H9 (cell line): ENCODE measurements around the gene TUBD1. TPM values are rescaled to one million over a fixed set of nuclear protein-coding genes. Genes with fewer than 3 reads are reported as not detected.

ENCODE experiments used
- DNase-seq: peaks from one replicate; pipeline ENCODE4 v3.0.0-alpha.2; 2017
- H2AFZ ChIP-seq: one replicate; pipeline ENCODE4 v1.6.1; 2013; ENCODE audit warnings: mild to moderate bottlenecking, low read length, control low read depth, moderate library complexity
- H2AK5ac ChIP-seq: 2 replicates; pipeline ENCODE4 v1.6.1; 2013; ENCODE audit warnings: low read length, control low read depth, mixed read lengths; ENCODE audit not compliant: insufficient read length
- H2BK120ac ChIP-seq: one replicate; pipeline ENCODE4 v1.6.1; 2013; ENCODE audit warnings: low read depth, mild to moderate bottlenecking, low read length, control low read depth, inconsistent platforms; ENCODE audit not compliant: poor library complexity, severe bottlenecking
- H2BK12ac ChIP-seq: 2 replicates; pipeline ENCODE4 v1.6.1; 2013; ENCODE audit warnings: low read length, control low read depth, mixed read lengths, low read depth; ENCODE audit not compliant: insufficient read length
- H2BK15ac ChIP-seq: 2 replicates; pipeline ENCODE4 v1.6.1; 2013; ENCODE audit warnings: low read depth, low read length, control low read depth
- H2BK20ac ChIP-seq: one replicate; pipeline ENCODE4 v1.6.1; 2013; ENCODE audit warnings: low read depth, mild to moderate bottlenecking, low read length, control low read depth, inconsistent platforms; ENCODE audit not compliant: poor library complexity, severe bottlenecking
- H2BK5ac ChIP-seq: 2 replicates; pipeline ENCODE4 v1.6.1; 2013; ENCODE audit warnings: low read length, control low read depth, mixed read lengths; ENCODE audit not compliant: insufficient read length
- H3K14ac ChIP-seq: 2 replicates; pipeline ENCODE4 v1.6.1; 2013; ENCODE audit warnings: low read length, control low read depth; ENCODE audit not compliant: insufficient read depth
- H3K18ac ChIP-seq: 2 replicates; pipeline ENCODE4 v1.6.1; 2013; ENCODE audit warnings: low read depth, mild to moderate bottlenecking, mixed read lengths, low read length, control low read depth; ENCODE audit not compliant: insufficient read length
- H3K23ac ChIP-seq: 2 replicates; pipeline ENCODE4 v1.6.1; 2013; ENCODE audit warnings: low read length, control low read depth, mixed read lengths, low read depth; ENCODE audit not compliant: insufficient read length
- H3K23me2 ChIP-seq: 2 replicates; pipeline ENCODE4 v1.6.1; 2013; ENCODE audit warnings: low read depth, mild to moderate bottlenecking, mixed read lengths, low read length, control low read depth; ENCODE audit not compliant: insufficient read length, poor library complexity, severe bottlenecking
- H3K27ac ChIP-seq: 2 replicates; pipeline ENCODE4 v1.5.1; 2013; ENCODE audit warnings: low read length, control low read depth, mixed read lengths, low read depth; ENCODE audit not compliant: insufficient read length
- H3K27me3 ChIP-seq: 2 replicates; pipeline ENCODE4 v1.6.1; 2013; ENCODE audit warnings: low read length, control low read depth, inconsistent platforms; ENCODE audit not compliant: insufficient read depth
- H3K4ac ChIP-seq: 2 replicates; pipeline ENCODE4 v1.6.1; 2013; ENCODE audit warnings: low read depth, mild to moderate bottlenecking, control low read depth, inconsistent platforms, low read length, moderate library complexity
- H3K4me1 ChIP-seq: 2 replicates; pipeline ENCODE4 v1.6.1; 2013; ENCODE audit warnings: low read length, control low read depth, inconsistent platforms; ENCODE audit not compliant: insufficient read depth
- H3K4me2 ChIP-seq: 2 replicates; pipeline ENCODE4 v1.6.1; 2013; ENCODE audit warnings: low read length, control low read depth, mixed read lengths; ENCODE audit not compliant: insufficient read length, insufficient read depth
- H3K56ac ChIP-seq: 2 replicates; pipeline ENCODE4 v1.6.1; 2013; ENCODE audit warnings: low read depth, mild to moderate bottlenecking, mixed read lengths, low read length, control low read depth; ENCODE audit not compliant: insufficient read length
- H3K79me1 ChIP-seq: 2 replicates; pipeline ENCODE4 v1.6.1; 2013; ENCODE audit warnings: low read depth, mild to moderate bottlenecking, moderate library complexity, low read length, control low read depth, inconsistent platforms; ENCODE audit not compliant: insufficient read depth, poor library complexity, severe bottlenecking
- H3K79me2 ChIP-seq: 2 replicates; pipeline ENCODE4 v1.6.1; 2013; ENCODE audit warnings: low read length, control low read depth, inconsistent platforms; ENCODE audit not compliant: insufficient read depth
- H3K9ac ChIP-seq: 2 replicates; pipeline ENCODE4 v1.6.1; 2013; ENCODE audit warnings: low read length, control low read depth, mixed read lengths; ENCODE audit not compliant: insufficient read length; ENCODE audit errors: extremely low read depth
- H3K9me3 ChIP-seq: one replicate; pipeline ENCODE4 v1.6.1; 2013; ENCODE audit warnings: low read depth, low read length, inconsistent platforms; ENCODE audit not compliant: control insufficient read depth
- H3T11ph ChIP-seq: one replicate; pipeline ENCODE4 v1.6.1; 2013; ENCODE audit warnings: mild to moderate bottlenecking, low read length, control low read depth, inconsistent platforms
- H4K20me1 ChIP-seq: one replicate; pipeline ENCODE4 v1.6.1; 2013; ENCODE audit not compliant: control insufficient read depth, insufficient read length, insufficient read depth
- H4K5ac ChIP-seq: 2 replicates; pipeline ENCODE4 v1.6.1; 2013; ENCODE audit warnings: low read depth, mild to moderate bottlenecking, mixed read lengths, low read length, control low read depth; ENCODE audit not compliant: insufficient read length
- H4K8ac ChIP-seq: replicated peaks from 2 replicates; pipeline ENCODE4 v1.6.1; 2013; ENCODE audit warnings: low read length, control low read depth, mixed read lengths, low read depth; ENCODE audit not compliant: insufficient read length
- H4K91ac ChIP-seq: 2 replicates; pipeline ENCODE4 v1.6.1; 2013; ENCODE audit warnings: low read depth, mild to moderate bottlenecking, moderate library complexity, mixed read lengths, low read length, control low read depth; ENCODE audit not compliant: insufficient read length
- H3K27ac Mint-ChIP-seq, 3 experiments: 2 replicates in 2 of 3; 3 replicates in 1 of 3; pipeline ENCODE4 v1.8.0; 2020 to 2021; ENCODE audit warnings: mixed read lengths in 3 of 3, mild to moderate bottlenecking in 1 of 3, moderate library complexity in 1 of 3
- H3K27me3 Mint-ChIP-seq: 2 replicates; pipeline ENCODE4 v1.8.0; 2021; ENCODE audit warnings: low read depth, mild to moderate bottlenecking, moderate library complexity, mixed read lengths
- H3K36me3 Mint-ChIP-seq, 3 experiments: 2 replicates in 2 of 3; 3 replicates in 1 of 3; pipeline ENCODE4 v1.8.0; 2020 to 2021; ENCODE audit warnings: low read depth in 3 of 3, mixed read lengths in 3 of 3; ENCODE audit not compliant: insufficient read depth in 1 of 3
- H3K4me1 Mint-ChIP-seq, 2 experiments: 2 replicates each; pipeline ENCODE4 v1.8.0; 2020; ENCODE audit warnings: mixed read lengths in 2 of 2
- H3K4me3 Mint-ChIP-seq, 2 experiments: 2 replicates in 1 of 2; 3 replicates in 1 of 2; pipeline ENCODE4 v1.8.0; 2020 to 2021; ENCODE audit warnings: mild to moderate bottlenecking in 2 of 2, mixed read lengths in 2 of 2, moderate library complexity in 1 of 2
- H3K9me3 Mint-ChIP-seq, 2 experiments: 2 replicates in 1 of 2; 3 replicates in 1 of 2; pipeline ENCODE4 v1.8.0; 2020; ENCODE audit warnings: mild to moderate bottlenecking in 2 of 2, mixed read lengths in 2 of 2, moderate library complexity in 1 of 2
- CTCF ChIP-seq: fragments of 200-600 bp; sonication (generic); conservative IDR thresholded peaks from 3 replicates; pipeline ENCODE4 v1.8.0; 2021; ENCODE audit warnings: antibody characterized with exemption, mild to moderate bottlenecking
- WGBS: extraction: QIAGEN DNeasy Blood & Tissue Kit; methylation state at CpG from one replicate; pipeline ENCODE4 v1.1.7; 2013; ENCODE audit warnings: missing lambda C conversion rate, low lambda C conversion rate, mixed read lengths; ENCODE audit not compliant: insufficient read length; ENCODE audit errors: extremely low coverage; 5-methylcytosine and 5-hydroxymethylcytosine counted together
- total RNA-seq: library from RNA; stranded (reverse); gene quantifications from 2 replicates; pipeline ENCODE4 v1.2.1, GENCODE V29; 2021

TUBD1 gene
- total RNA-seq, 1 experiment from 2014 or later: 26.4 TPM

GRCh38 chr17:59828478-59828760 lies 64.3 kb downstream of the TUBD1 start:
- no peak overlapping the region for H2BK5ac ChIP-seq
- no peak overlapping the region for H3K18ac ChIP-seq
- no peak overlapping the region for H3K27ac ChIP-seq
- no CpG with 5 or more reads among the region's 2 CpGs for WGBS
- H3K4ac ChIP-seq: no peak overlapping the region
- no peak overlapping the region for H3K23ac ChIP-seq
- no peak overlapping the region for H2AFZ ChIP-seq
- Mint-ChIP-seq H3K27ac (peak overlapping the region in 1 of 3 experiments; percentile 2; a peak in 2 of 7 replicates), H3K27me3 (no peaks in the 10 kb centered on the region), H3K4me3 (no peak overlapping the region), H3K4me1 (peaks cover 35 to 39% of the 10 kb centered on the region in 2 experiments), H3K36me3 (no peaks in the 10 kb centered on the region), H3K9me3 (no peaks in the 10 kb centered on the region)
- H3K27me3 ChIP-seq: no peaks in the 10 kb centered on the region
- no peak overlapping the region for H3K56ac ChIP-seq
- H3K4me1 ChIP-seq: peaks cover 12% of the 10 kb centered on the region
- H3K14ac ChIP-seq: no peak overlapping the region
- TF ChIP-seq CTCF: no peak
- H3T11ph ChIP-seq: no peak overlapping the region
- H2BK20ac ChIP-seq: no peak overlapping the region
- H3K23me2 ChIP-seq: no peaks in the 10 kb centered on the region
- no peaks in the 10 kb centered on the region for H4K20me1 ChIP-seq
- no peak overlapping the region for H2BK12ac ChIP-seq
- H3K4me2 ChIP-seq: no peak overlapping the region
- H2AK5ac ChIP-seq: no peak overlapping the region
- no peaks in the 10 kb centered on the region for H3K79me2 ChIP-seq
- no peak for DNase-seq
- H4K8ac ChIP-seq: no peak overlapping the region
- no peak overlapping the region for H3K9ac ChIP-seq
- H3K79me1 ChIP-seq: no peaks in the 10 kb centered on the region
- no peak overlapping the region for H2BK120ac ChIP-seq
- no peak overlapping the region for H4K5ac ChIP-seq
- no peaks in the 10 kb centered on the region for H3K9me3 ChIP-seq
- no peak overlapping the region for H2BK15ac ChIP-seq
- no peak overlapping the region for H4K91ac ChIP-seq
